WTC11 (cell line): ENCODE data around the gene DGCR8. TPM values are rescaled to one million over a fixed set of nuclear protein-coding genes. Genes with fewer than 3 reads are reported as not detected.

Experiments
- ATAC-seq: fragments of 200-7000 bp; cut with Tn5 transposase; 2 replicates; pipeline ENCODE4 v1.10.0; 2021; ENCODE audit warnings: mild to moderate bottlenecking, moderate library complexity
- CTCF ChIA-PET: fragments of 300-600 bp; sonication (Branson Sonifier 250); formaldehyde crosslinking; loops from one replicate; lab custom pipeline; 2021; ENCODE audit warnings: antibody characterized with exemption; lab: Charles Lee
- POLR2A ChIA-PET: fragments of 350-600 bp; sonication (Branson Sonifier 250); formaldehyde crosslinking; loops from one replicate; lab custom pipeline; 2021; ENCODE audit warnings: antibody characterized with exemption; lab: Charles Lee
- DNase-seq: peaks from one replicate; pipeline ENCODE4 v3.0.0; 2021; ENCODE audit warnings: low spot score
- H3K27ac Mint-ChIP-seq: 2 replicates; pipeline ENCODE4 v1.8.0; 2021; ENCODE audit warnings: mixed read lengths
- H3K27me3 Mint-ChIP-seq: 2 replicates; pipeline ENCODE4 v1.8.0; 2021; ENCODE audit warnings: low read depth, mild to moderate bottlenecking, moderate library complexity, mixed read lengths
- H3K36me3 Mint-ChIP-seq: 2 replicates; pipeline ENCODE4 v1.8.0; 2021; ENCODE audit warnings: mixed read lengths
- H3K4me1 Mint-ChIP-seq: 2 replicates; pipeline ENCODE4 v1.8.0; 2022; ENCODE audit warnings: mixed read lengths
- H3K4me3 Mint-ChIP-seq: 2 replicates; pipeline ENCODE4 v1.8.0; 2021; ENCODE audit warnings: mild to moderate bottlenecking, moderate library complexity, mixed read lengths
- H3K9me3 Mint-ChIP-seq: 2 replicates; pipeline ENCODE4 v1.8.0; 2021; ENCODE audit warnings: mixed read lengths
- ATF1 ChIP-seq: sonication (generic); formaldehyde crosslinking; IDR thresholded peaks from 2 replicates; pipeline ENCODE4 v1.8.1; 2023; ENCODE audit warnings: mild to moderate bottlenecking, moderate library complexity, missing genetic modification reagents
- CBFB ChIP-seq: sonication (generic); formaldehyde crosslinking; IDR thresholded peaks from 2 replicates; pipeline ENCODE4 v1.8.1; 2022; ENCODE audit warnings: mild to moderate bottlenecking, low read depth, missing genetic modification reagents
- CREB1 ChIP-seq: sonication (generic); formaldehyde crosslinking; IDR thresholded peaks from 2 replicates; pipeline ENCODE4 v1.8.0; 2023; ENCODE audit warnings: mild to moderate bottlenecking, missing genetic modification reagents
- CREM ChIP-seq: sonication (generic); formaldehyde crosslinking; IDR thresholded peaks from 2 replicates; pipeline ENCODE4 v1.8.1; 2022; ENCODE audit warnings: mild to moderate bottlenecking, missing genetic modification reagents, moderate library complexity
- FOXJ3 ChIP-seq: sonication (generic); formaldehyde crosslinking; IDR thresholded peaks from 2 replicates; pipeline ENCODE4 v1.9.0; 2021; ENCODE audit warnings: missing genetic modification reagents, mild to moderate bottlenecking, borderline replicate concordance
- GTF2I ChIP-seq: fragments of 250-450 bp; sonication (Bioruptor Pico); conservative IDR thresholded peaks from 2 replicates; pipeline ENCODE4 v1.4.0; 2021; ENCODE audit warnings: mild to moderate bottlenecking
- MLX ChIP-seq: sonication (generic); formaldehyde crosslinking; IDR thresholded peaks from 2 replicates; pipeline ENCODE4 v1.8.1; 2023; ENCODE audit warnings: mild to moderate bottlenecking, missing genetic modification reagents, moderate library complexity
- NFE2L1 ChIP-seq: sonication (generic); formaldehyde crosslinking; IDR thresholded peaks from 2 replicates; pipeline ENCODE4 v1.8.1; 2023; ENCODE audit warnings: missing genetic modification reagents
- OVOL2 ChIP-seq: fragments of 250-450 bp; sonication (Bioruptor Pico); IDR thresholded peaks from 2 replicates; pipeline ENCODE4 v1.9.0; 2021; ENCODE audit warnings: mild to moderate bottlenecking, borderline replicate concordance
- SMAD4 ChIP-seq: sonication (generic); formaldehyde crosslinking; IDR thresholded peaks from 2 replicates; pipeline ENCODE4 v1.8.0; 2022; ENCODE audit warnings: mild to moderate bottlenecking, missing genetic modification reagents
- STAT6 ChIP-seq: sonication (generic); formaldehyde crosslinking; conservative IDR thresholded peaks from 2 replicates; pipeline ENCODE4 v1.8.1; 2023; ENCODE audit warnings: mild to moderate bottlenecking, low read depth, missing genetic modification reagents, moderate library complexity
- USF2 ChIP-seq: sonication (generic); formaldehyde crosslinking; IDR thresholded peaks from 2 replicates; pipeline ENCODE4 v1.8.1; 2023; ENCODE audit warnings: mild to moderate bottlenecking, missing genetic modification reagents, moderate library complexity
- ZNF232 ChIP-seq: sonication (generic); formaldehyde crosslinking; IDR thresholded peaks from 2 replicates; pipeline ENCODE4 v1.8.0; 2022; ENCODE audit warnings: mild to moderate bottlenecking, missing genetic modification reagents
- ZNF423 ChIP-seq: fragments of 250-450 bp; sonication (Bioruptor Pico); IDR thresholded peaks from 2 replicates; pipeline ENCODE4 v2.1.2; 2022; ENCODE audit warnings: mild to moderate bottlenecking, moderate library complexity
- ZNF671 ChIP-seq: fragments of 250-450 bp; sonication (Bioruptor Pico); IDR thresholded peaks from 2 replicates; pipeline ENCODE4 v1.8.0; 2021; ENCODE audit warnings: mild to moderate bottlenecking
- total RNA-seq: library from RNA; stranded (reverse); gene quantifications from 3 replicates; pipeline ENCODE4 v1.2.3, GENCODE V29; 2021
- TF ChIP-seq, protein P1 (sequence below): sonication (generic); formaldehyde crosslinking; IDR thresholded peaks from 2 replicates; pipeline ENCODE4 v1.8.0; 2022; ENCODE audit warnings: mild to moderate bottlenecking, missing genetic modification reagents
- TF ChIP-seq, protein P2 (sequence below): fragments of 250-450 bp; sonication (Bioruptor Pico); IDR thresholded peaks from 2 replicates; pipeline ENCODE4 v1.9.0; 2021; ENCODE audit warnings: mild to moderate bottlenecking
- TF ChIP-seq, protein P3 (sequence below): sonication (generic); formaldehyde crosslinking; IDR thresholded peaks from 2 replicates; pipeline ENCODE4 v1.8.1; 2023; ENCODE audit warnings: mild to moderate bottlenecking, moderate library complexity, missing genetic modification reagents

Gene DGCR8
- total RNA-seq, 1 experiment from 2014 or later: 55.0 TPM

DNA sequence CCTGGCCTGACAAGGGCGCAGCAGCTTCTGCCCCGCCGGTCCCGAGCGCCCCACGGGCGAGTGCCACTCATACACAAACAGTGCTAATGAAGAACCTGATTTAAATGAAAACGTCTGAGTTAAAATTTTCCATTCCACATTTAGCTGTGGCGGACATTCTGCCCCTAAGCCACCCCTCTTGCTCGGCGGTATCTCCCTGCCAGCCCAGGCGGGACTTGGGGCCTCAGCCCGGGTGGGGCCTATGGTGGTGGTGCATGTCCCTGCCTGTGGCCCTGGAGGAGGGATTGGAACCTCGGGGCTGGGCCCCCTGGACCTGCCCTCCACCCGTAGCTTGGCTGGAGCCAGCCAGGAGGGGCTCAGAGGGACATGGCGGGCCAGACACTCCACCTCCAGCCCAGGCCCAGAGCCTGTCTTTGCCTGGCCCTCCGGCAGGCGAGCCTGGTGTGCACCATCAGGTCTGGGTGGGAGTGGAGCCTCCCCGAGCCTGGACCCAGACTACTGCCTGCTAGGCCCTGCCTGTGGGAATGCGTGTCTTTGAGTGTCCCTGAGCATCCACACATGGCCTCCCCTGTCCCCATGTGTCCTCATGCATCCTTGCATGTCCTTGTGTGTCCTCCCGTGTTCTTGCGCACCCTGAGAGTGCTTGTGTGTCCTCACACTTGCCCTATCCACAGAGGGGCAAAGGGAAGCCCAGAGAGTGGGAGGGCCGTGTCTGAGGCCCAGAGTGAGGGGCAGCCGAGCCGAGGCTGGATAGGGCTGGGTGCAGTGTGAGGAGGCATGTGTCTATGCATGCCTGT is 56.0 kb downstream of the DGCR8 start:
- H3K4me3 Mint-ChIP-seq: no peak overlapping the region
- no peaks in the 10 kb centered on the region for H3K27me3 Mint-ChIP-seq
- no peak for ATAC-seq
- CTCF ChIA-PET: interaction anchor here (2.8 kb wide), 1 partner anchor 103 kb away, joined by 10 read pairs; no protein-coding TSS in a partner anchor
- TF ChIP-seq, protein P1, sequence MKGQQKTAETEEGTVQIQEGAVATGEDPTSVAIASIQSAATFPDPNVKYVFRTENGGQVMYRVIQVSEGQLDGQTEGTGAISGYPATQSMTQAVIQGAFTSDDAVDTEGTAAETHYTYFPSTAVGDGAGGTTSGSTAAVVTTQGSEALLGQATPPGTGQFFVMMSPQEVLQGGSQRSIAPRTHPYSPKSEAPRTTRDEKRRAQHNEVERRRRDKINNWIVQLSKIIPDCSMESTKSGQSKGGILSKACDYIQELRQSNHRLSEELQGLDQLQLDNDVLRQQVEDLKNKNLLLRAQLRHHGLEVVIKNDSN: no peak
- TF ChIP-seq FOXJ3 (CRISPR knock-in tag) (no peak), USF2 (CRISPR knock-in tag) (no peak), ZNF423 (CRISPR knock-in tag) (no peak), CREM (no peak), SMAD4 (CRISPR knock-in tag) (no peak), CBFB (no peak), MLX (CRISPR knock-in tag) (no peak), NFE2L1 (CRISPR knock-in tag) (no peak), ATF1 (no peak), GTF2I (no peak)
- TF ChIP-seq, protein P2, sequence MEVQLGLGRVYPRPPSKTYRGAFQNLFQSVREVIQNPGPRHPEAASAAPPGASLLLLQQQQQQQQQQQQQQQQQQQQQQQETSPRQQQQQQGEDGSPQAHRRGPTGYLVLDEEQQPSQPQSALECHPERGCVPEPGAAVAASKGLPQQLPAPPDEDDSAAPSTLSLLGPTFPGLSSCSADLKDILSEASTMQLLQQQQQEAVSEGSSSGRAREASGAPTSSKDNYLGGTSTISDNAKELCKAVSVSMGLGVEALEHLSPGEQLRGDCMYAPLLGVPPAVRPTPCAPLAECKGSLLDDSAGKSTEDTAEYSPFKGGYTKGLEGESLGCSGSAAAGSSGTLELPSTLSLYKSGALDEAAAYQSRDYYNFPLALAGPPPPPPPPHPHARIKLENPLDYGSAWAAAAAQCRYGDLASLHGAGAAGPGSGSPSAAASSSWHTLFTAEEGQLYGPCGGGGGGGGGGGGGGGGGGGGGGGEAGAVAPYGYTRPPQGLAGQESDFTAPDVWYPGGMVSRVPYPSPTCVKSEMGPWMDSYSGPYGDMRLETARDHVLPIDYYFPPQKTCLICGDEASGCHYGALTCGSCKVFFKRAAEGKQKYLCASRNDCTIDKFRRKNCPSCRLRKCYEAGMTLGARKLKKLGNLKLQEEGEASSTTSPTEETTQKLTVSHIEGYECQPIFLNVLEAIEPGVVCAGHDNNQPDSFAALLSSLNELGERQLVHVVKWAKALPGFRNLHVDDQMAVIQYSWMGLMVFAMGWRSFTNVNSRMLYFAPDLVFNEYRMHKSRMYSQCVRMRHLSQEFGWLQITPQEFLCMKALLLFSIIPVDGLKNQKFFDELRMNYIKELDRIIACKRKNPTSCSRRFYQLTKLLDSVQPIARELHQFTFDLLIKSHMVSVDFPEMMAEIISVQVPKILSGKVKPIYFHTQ (CRISPR knock-in tag): no peak
- H3K4me1 Mint-ChIP-seq: 0 out of 2 replicates have a peak, but pooled peaks cover 6% of the 10 kb centered on the region
- no peaks in the 10 kb centered on the region for H3K36me3 Mint-ChIP-seq
- POLR2A ChIA-PET: no interaction called here
- no peaks in the 10 kb centered on the region for H3K9me3 Mint-ChIP-seq
- no peak for DNase-seq
- H3K27ac Mint-ChIP-seq: peak overlapping the region; percentile 86

DNA sequence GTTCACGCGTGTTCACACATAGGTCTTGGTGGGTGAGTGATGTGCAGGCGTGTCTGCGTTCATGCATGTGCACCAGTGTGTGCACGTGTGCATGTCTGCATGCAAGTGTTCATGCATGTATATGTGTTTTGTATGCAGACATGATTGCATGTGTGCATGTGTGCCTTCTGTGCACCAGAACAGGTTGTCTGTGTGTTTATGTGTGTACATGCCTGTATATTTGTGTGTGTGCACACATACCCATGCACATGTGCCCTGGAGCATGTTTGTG is 56.5 kb downstream of the DGCR8 start:
- no peaks in the 10 kb centered on the region for H3K36me3 Mint-ChIP-seq
- no peak for DNase-seq
- POLR2A ChIA-PET: no interaction called here
- no peaks in the 10 kb centered on the region for H3K27me3 Mint-ChIP-seq
- no peak for ATAC-seq
- H3K4me3 Mint-ChIP-seq: no peak overlapping the region
- TF ChIP-seq STAT6 (no peak), ZNF671 (CRISPR knock-in tag) (no peak)
- CTCF ChIA-PET: interaction anchor here (1.0 to 2.8 kb wide), 2 partner anchors 18 to 102 kb away, joined by 3 to 10 read pairs; no protein-coding TSS in a partner anchor
- peak overlapping the region; percentile 86; the same call in 1 of the 2 replicates for H3K27ac Mint-ChIP-seq
- 0 out of 2 replicates have a peak, but pooled peaks cover 6% of the 10 kb centered on the region for H3K4me1 Mint-ChIP-seq
- H3K9me3 Mint-ChIP-seq: no peaks in the 10 kb centered on the region

GRCh38 chr22:20137113-20137512 is 57.1 kb downstream of the DGCR8 start:
- ChIA-PET POLR2A (no interaction called here), CTCF (interaction anchor here (1.0 to 2.8 kb wide), 3 partner anchors 17 to 102 kb away, joined by 3 to 10 read pairs (median 6); no protein-coding TSS in a partner anchor)
- Mint-ChIP-seq H3K27ac (0 out of 2 replicates have a peak overlapping the region, but pooled peaks have one; percentile 68), H3K27me3 (no peaks in the 10 kb centered on the region), H3K36me3 (no peaks in the 10 kb centered on the region), H3K4me1 (0 out of 2 replicates have a peak, but pooled peaks cover 6% of the 10 kb centered on the region), H3K9me3 (no peaks in the 10 kb centered on the region), H3K4me3 (no peak overlapping the region)
- DNase-seq: no peak
- ATAC-seq: no peak
- no peak for TF ChIP-seq ZNF232 (CRISPR knock-in tag)
- TF ChIP-seq, protein P3, sequence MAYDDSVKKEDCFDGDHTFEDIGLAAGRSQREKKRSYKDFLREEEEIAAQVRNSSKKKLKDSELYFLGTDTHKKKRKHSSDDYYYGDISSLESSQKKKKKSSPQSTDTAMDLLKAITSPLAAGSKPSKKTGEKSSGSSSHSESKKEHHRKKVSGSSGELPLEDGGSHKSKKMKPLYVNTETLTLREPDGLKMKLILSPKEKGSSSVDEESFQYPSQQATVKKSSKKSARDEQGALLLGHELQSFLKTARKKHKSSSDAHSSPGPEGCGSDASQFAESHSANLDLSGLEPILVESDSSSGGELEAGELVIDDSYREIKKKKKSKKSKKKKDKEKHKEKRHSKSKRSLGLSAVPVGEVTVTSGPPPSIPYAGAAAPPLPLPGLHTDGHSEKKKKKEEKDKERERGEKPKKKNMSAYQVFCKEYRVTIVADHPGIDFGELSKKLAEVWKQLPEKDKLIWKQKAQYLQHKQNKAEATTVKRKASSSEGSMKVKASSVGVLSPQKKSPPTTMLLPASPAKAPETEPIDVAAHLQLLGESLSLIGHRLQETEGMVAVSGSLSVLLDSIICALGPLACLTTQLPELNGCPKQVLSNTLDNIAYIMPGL: no peak
- TF ChIP-seq CREB1 (CRISPR knock-in tag): no peak
- no peak for TF ChIP-seq OVOL2 (CRISPR knock-in tag)
